Dendritic cell treated with granulocyte-macrophage colony-stimulating factor and Interleukin-4, amounts not matched to agents 40 ng/mL and 50 ng/mL, for 4 days (primary cell): ENCODE results near the gene TAPT1.
"Not testable (repeated sequence)": the region's sequence is repeated elsewhere in the genome, so short reads cannot be mapped to it uniquely, and the experiment has no call there.

Source experiments
- H3K27ac Mint-ChIP-seq: one replicate; pipeline ENCODE4 v1.8.0; 2022; ENCODE audit warnings: mild to moderate bottlenecking, mixed read lengths
- H3K27me3 Mint-ChIP-seq: one replicate; pipeline ENCODE4 v1.8.0; 2022; ENCODE audit warnings: mild to moderate bottlenecking, mixed read lengths
- H3K36me3 Mint-ChIP-seq: one replicate; pipeline ENCODE4 v1.8.0; 2022; ENCODE audit warnings: low read depth, mixed read lengths
- H3K4me1 Mint-ChIP-seq: one replicate; pipeline ENCODE4 v1.8.0; 2022; ENCODE audit warnings: low read depth, mixed read lengths
- H3K4me3 Mint-ChIP-seq: one replicate; pipeline ENCODE4 v1.8.0; 2022; ENCODE audit warnings: mild to moderate bottlenecking, moderate library complexity, mixed read lengths
- H3K9me3 Mint-ChIP-seq: one replicate; pipeline ENCODE4 v1.8.0; 2022; ENCODE audit warnings: mixed read lengths
- intact Hi-C: fragments of 100-400 bp; cut with micrococcal nuclease; formaldehyde crosslinking; loops from one replicate; pipeline ENCODE4 v1.15.0; 2022

Gene TAPT1

GRCh38 chr4:16194798-16195197, 31.5 kb downstream of the TAPT1 start:
- intact Hi-C loops: loop anchor here (2.0 kb wide), 1 partner anchor 166 kb away; no protein-coding TSS in a partner anchor
- H3K4me1 Mint-ChIP-seq: peaks cover 32% of the 10 kb centered on the region
- peak overlapping the region; percentile 58 for H3K27ac Mint-ChIP-seq
- not testable (repeated sequence) for H3K9me3 Mint-ChIP-seq, H3K4me3 Mint-ChIP-seq, H3K27me3 Mint-ChIP-seq
- peaks cover 37% of the 10 kb centered on the region for H3K36me3 Mint-ChIP-seq

GRCh38 chr4:16194214-16194613, 32.1 kb downstream of the TAPT1 start:
- Mint-ChIP-seq H3K9me3 (no peaks in the 10 kb centered on the region), H3K27me3 (no peaks in the 10 kb centered on the region), H3K4me1 (peaks cover 32% of the 10 kb centered on the region), H3K36me3 (peaks cover 43% of the 10 kb centered on the region), H3K4me3 (no peak overlapping the region), H3K27ac (no peak overlapping the region)
- intact Hi-C loops: loop anchor here (2.0 kb wide), 1 partner anchor 165 kb away; no protein-coding TSS in a partner anchor

GRCh38 chr4:16192631-16193518, 33.4 kb downstream of the TAPT1 start:
- H3K36me3 Mint-ChIP-seq: peaks cover 54% of the 10 kb centered on the region
- H3K4me1 Mint-ChIP-seq: peaks cover 25% of the 10 kb centered on the region
- intact Hi-C loops: no loop called here
- no peak overlapping the region for H3K4me3 Mint-ChIP-seq
- no peaks in the 10 kb centered on the region for H3K9me3 Mint-ChIP-seq
- no peak overlapping the region for H3K27ac Mint-ChIP-seq
- H3K27me3 Mint-ChIP-seq: no peaks in the 10 kb centered on the region

- Mint-ChIP-seq H3K27ac (no peak overlapping the region), H3K9me3 (no peaks in the 10 kb centered on the region), H3K4me3 (no peak overlapping the region), H3K4me1 (peaks cover 20% of the 10 kb centered on the region), H3K27me3 (no peaks in the 10 kb centered on the region), H3K36me3 (peaks cover 60% of the 10 kb centered on the region)
- intact Hi-C loops: no loop called here
Measured at GRCh38 chr4:16192057-16192456, 34.2 kb downstream of the TAPT1 start.

- Mint-ChIP-seq H3K4me3 (no peak overlapping the region), H3K27me3 (no peaks in the 10 kb centered on the region), H3K27ac (no peak overlapping the region), H3K9me3 (no peaks in the 10 kb centered on the region), H3K36me3 (peaks cover 68% of the 10 kb centered on the region), H3K4me1 (no peaks in the 10 kb centered on the region)
- intact Hi-C loops: no loop called here
Measured at GRCh38 chr4:16187455-16187854, 38.8 kb downstream of the TAPT1 start.

GRCh38 chr4:16186986-16187385, 39.3 kb downstream of the TAPT1 start:
- H3K27ac Mint-ChIP-seq: no peak overlapping the region
- H3K9me3 Mint-ChIP-seq: no peaks in the 10 kb centered on the region
- no peaks in the 10 kb centered on the region for H3K4me1 Mint-ChIP-seq
- peaks cover 68% of the 10 kb centered on the region for H3K36me3 Mint-ChIP-seq
- H3K4me3 Mint-ChIP-seq: no peak overlapping the region
- no peaks in the 10 kb centered on the region for H3K27me3 Mint-ChIP-seq
- intact Hi-C loops: no loop called here

GRCh38 chr4:16183604-16184003, 42.7 kb downstream of the TAPT1 start:
- peaks cover 7% of the 10 kb centered on the region for H3K4me1 Mint-ChIP-seq
- no peaks in the 10 kb centered on the region for H3K27me3 Mint-ChIP-seq
- no peaks in the 10 kb centered on the region for H3K9me3 Mint-ChIP-seq
- peaks cover 64% of the 10 kb centered on the region for H3K36me3 Mint-ChIP-seq
- intact Hi-C loops: no loop called here
- H3K4me3 Mint-ChIP-seq: no peak overlapping the region
- H3K27ac Mint-ChIP-seq: no peak overlapping the region

GRCh38 chr4:16176621-16177020, 49.6 kb downstream of the TAPT1 start:
- peaks cover 7% of the 10 kb centered on the region for H3K4me1 Mint-ChIP-seq
- H3K9me3 Mint-ChIP-seq: no peaks in the 10 kb centered on the region
- peaks cover 60% of the 10 kb centered on the region for H3K36me3 Mint-ChIP-seq
- H3K4me3 Mint-ChIP-seq: no peak overlapping the region
- no peaks in the 10 kb centered on the region for H3K27me3 Mint-ChIP-seq
- intact Hi-C loops: no loop called here
- no peak overlapping the region for H3K27ac Mint-ChIP-seq

- H3K27ac Mint-ChIP-seq: no peak overlapping the region
- intact Hi-C loops: no loop called here
- no peaks in the 10 kb centered on the region for H3K4me1 Mint-ChIP-seq
- H3K4me3 Mint-ChIP-seq: no peak overlapping the region
- no peaks in the 10 kb centered on the region for H3K27me3 Mint-ChIP-seq
- H3K9me3 Mint-ChIP-seq: no peaks in the 10 kb centered on the region
- peaks cover 69% of the 10 kb centered on the region for H3K36me3 Mint-ChIP-seq
Measured at GRCh38 chr4:16171831-16172230, 54.4 kb downstream of the TAPT1 start.

- Mint-ChIP-seq H3K9me3 (no peaks in the 10 kb centered on the region), H3K27me3 (no peaks in the 10 kb centered on the region), H3K27ac (no peak overlapping the region), H3K4me3 (no peak overlapping the region), H3K4me1 (no peaks in the 10 kb centered on the region), H3K36me3 (peaks cover 85% of the 10 kb centered on the region)
- intact Hi-C loops: no loop called here
Measured at GRCh38 chr4:16169490-16169889, 56.8 kb downstream of the TAPT1 start.

- no peaks in the 10 kb centered on the region for H3K9me3 Mint-ChIP-seq
- H3K27ac Mint-ChIP-seq: peak overlapping the region; percentile 30
- H3K4me3 Mint-ChIP-seq: no peak overlapping the region
- no peaks in the 10 kb centered on the region for H3K4me1 Mint-ChIP-seq
- H3K36me3 Mint-ChIP-seq: peaks cover 91% of the 10 kb centered on the region
- intact Hi-C loops: no loop called here
- H3K27me3 Mint-ChIP-seq: no peaks in the 10 kb centered on the region
Measured at GRCh38 chr4:16168710-16169388, 57.4 kb downstream of the TAPT1 start.

GRCh38 chr4:16168144-16168543, 58.1 kb downstream of the TAPT1 start:
- Mint-ChIP-seq H3K4me3 (no peak overlapping the region), H3K27me3 (no peaks in the 10 kb centered on the region), H3K27ac (peak overlapping the region; percentile 30), H3K9me3 (no peaks in the 10 kb centered on the region), H3K36me3 (peaks cover 94% of the 10 kb centered on the region), H3K4me1 (no peaks in the 10 kb centered on the region)
- intact Hi-C loops: no loop called here

GRCh38 chr4:16165931-16166330, 60.3 kb downstream of the TAPT1 start:
- Mint-ChIP-seq H3K4me3 (no peak overlapping the region), H3K27me3 (no peaks in the 10 kb centered on the region), H3K27ac (no peak overlapping the region), H3K36me3 (peaks cover 100% of the 10 kb centered on the region), H3K4me1 (no peaks in the 10 kb centered on the region), H3K9me3 (no peaks in the 10 kb centered on the region)
- intact Hi-C loops: no loop called here

- Mint-ChIP-seq H3K9me3 (no peaks in the 10 kb centered on the region), H3K27ac (no peak overlapping the region), H3K4me1 (peaks cover 6% of the 10 kb centered on the region), H3K27me3 (no peaks in the 10 kb centered on the region), H3K36me3 (peaks cover 78% of the 10 kb centered on the region), H3K4me3 (no peak overlapping the region)
- intact Hi-C loops: no loop called here
Measured at GRCh38 chr4:16162891-16163290, 63.4 kb downstream of the TAPT1 start.
